Nephron progenitor cell (in vitro differentiated cells): ENCODE results near the gene ZNF575.
"Not testable (repeated sequence)": the region's sequence is repeated elsewhere in the genome, so short reads cannot be mapped to it uniquely, and the experiment has no call there.

Source experiments
- DNase-seq: peaks from one replicate; pipeline ENCODE4 v3.0.0; 2021
- H3K27ac Mint-ChIP-seq: 2 replicates; pipeline ENCODE4 v1.8.0; 2021; ENCODE audit warnings: mild to moderate bottlenecking, moderate library complexity, mixed read lengths
- H3K27me3 Mint-ChIP-seq: 2 replicates; pipeline ENCODE4 v1.8.0; 2021; ENCODE audit warnings: mild to moderate bottlenecking, low read depth, mixed read lengths; ENCODE audit not compliant: poor library complexity
- H3K36me3 Mint-ChIP-seq: 2 replicates; pipeline ENCODE4 v1.8.0; 2021; ENCODE audit warnings: low read depth, mixed read lengths
- H3K4me1 Mint-ChIP-seq: 2 replicates; pipeline ENCODE4 v1.8.0; 2021; ENCODE audit warnings: mixed read lengths
- H3K4me3 Mint-ChIP-seq: 2 replicates; pipeline ENCODE4 v1.8.0; 2021; ENCODE audit warnings: mild to moderate bottlenecking, moderate library complexity, mixed read lengths
- H3K9me3 Mint-ChIP-seq: 2 replicates; pipeline ENCODE4 v1.8.0; 2021; ENCODE audit warnings: mild to moderate bottlenecking, moderate library complexity, mixed read lengths
- CTCF ChIP-seq: fragments of 200-600 bp; sonication (generic); IDR thresholded peaks from 2 replicates; pipeline ENCODE4 v1.5.0; 2021; ENCODE audit warnings: antibody characterized with exemption

Gene ZNF575

GRCh38 chr19:43505941-43506340 is 27.0 kb upstream of the ZNF575 start:
- TF ChIP-seq CTCF, result no peak
- no peak overlapping the region for H3K27ac Mint-ChIP-seq
- DNase-seq, result no peak
- H3K9me3 Mint-ChIP-seq, result no peaks in the 10 kb centered on the region
- H3K27me3 Mint-ChIP-seq, result peaks cover 47% of the 10 kb centered on the region
- H3K4me3 Mint-ChIP-seq, result no peak overlapping the region
- peaks cover 32% of the 10 kb centered on the region for H3K36me3 Mint-ChIP-seq
- peaks cover 30% of the 10 kb centered on the region for H3K4me1 Mint-ChIP-seq

DNA sequence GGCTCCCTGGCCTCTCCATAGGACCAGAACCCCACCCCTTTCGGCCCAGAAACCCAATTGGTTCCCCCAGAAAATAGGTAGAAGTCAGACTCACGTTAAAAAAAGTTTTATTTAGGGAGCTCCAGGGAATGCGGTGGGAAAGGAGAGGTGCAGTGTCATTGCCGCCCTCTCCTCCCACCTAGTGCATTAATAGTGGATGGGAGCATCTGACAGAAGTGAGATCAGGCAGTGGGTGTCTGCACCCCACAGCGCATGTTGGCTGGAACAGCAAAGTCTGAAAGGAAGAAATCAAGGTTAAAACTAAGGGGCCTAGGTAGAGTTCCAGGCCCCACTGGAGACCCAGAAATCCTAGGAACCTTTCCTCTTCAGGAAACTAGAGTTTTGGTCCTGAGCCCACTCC is 26.4 kb upstream of the ZNF575 start:
- no peak for TF ChIP-seq CTCF
- Mint-ChIP-seq H3K4me1 (peaks cover 28% of the 10 kb centered on the region), H3K27me3 (peaks cover 40% of the 10 kb centered on the region), H3K9me3 (no peaks in the 10 kb centered on the region), H3K36me3 (peaks cover 37% of the 10 kb centered on the region), H3K27ac (no peak overlapping the region), H3K4me3 (no peak overlapping the region)
- DNase-seq, result no peak

DNA sequence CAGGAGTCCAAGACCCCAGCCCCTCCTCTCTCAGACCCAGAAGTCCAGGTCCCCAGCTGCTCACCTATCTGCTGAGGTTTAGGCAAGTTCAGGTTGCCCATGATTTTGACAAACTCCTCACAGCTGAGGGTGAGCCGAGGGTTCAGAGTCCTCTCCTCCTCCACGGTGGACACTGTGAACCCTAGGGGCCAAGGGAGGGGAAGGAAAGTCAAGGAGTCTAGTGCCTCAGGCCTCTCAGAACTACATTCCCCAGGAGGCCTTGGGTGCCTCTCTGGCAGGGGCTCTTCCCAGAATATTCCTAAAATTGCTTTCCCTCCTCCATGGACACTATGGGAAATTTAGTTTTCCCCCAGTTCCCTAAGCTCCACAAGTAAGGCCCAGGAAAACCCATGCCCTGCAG is 25.1 kb upstream of the ZNF575 start:
- no peak for DNase-seq
- Mint-ChIP-seq H3K27me3 (peaks cover 28% of the 10 kb centered on the region), H3K36me3 (peaks cover 48% of the 10 kb centered on the region), H3K9me3 (peaks cover 7% of the 10 kb centered on the region), H3K4me1 (peaks cover 19% of the 10 kb centered on the region), H3K27ac (peak overlapping the region; percentile 92), H3K4me3 (no peak overlapping the region)
- TF ChIP-seq CTCF, result no peak

- Mint-ChIP-seq H3K36me3 (peaks cover 58% of the 10 kb centered on the region), H3K9me3 (peaks cover 7% of the 10 kb centered on the region), H3K4me1 (no peaks in the 10 kb centered on the region), H3K4me3 (no peak overlapping the region), H3K27me3 (peaks cover 10% of the 10 kb centered on the region), H3K27ac (no peak overlapping the region)
- TF ChIP-seq CTCF, result no peak
- DNase-seq, result no peak
Measured at GRCh38 chr19:43510713-43511112, 22.3 kb upstream of the ZNF575 start.

DNA sequence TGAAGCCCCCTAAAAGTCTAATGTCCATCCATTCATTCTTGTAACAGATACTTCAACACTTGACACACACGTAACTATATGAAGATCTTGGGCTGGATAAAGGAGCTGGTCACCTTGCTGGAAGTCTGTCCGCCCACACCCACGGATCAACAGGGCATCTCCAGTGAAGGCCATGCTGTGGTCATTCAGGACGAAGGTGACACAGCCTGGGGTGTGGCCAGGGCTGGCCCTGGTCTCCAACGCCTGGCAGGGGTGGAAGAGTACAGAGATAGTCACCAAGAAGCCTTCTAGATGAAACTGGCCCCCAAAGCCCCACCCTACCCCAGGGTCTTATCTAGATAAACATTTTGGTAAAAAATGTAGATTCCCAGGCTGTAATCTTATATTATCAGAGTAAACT is 21.7 kb upstream of the ZNF575 start:
- Mint-ChIP-seq H3K27ac (no peak overlapping the region), H3K9me3 (peaks cover 7% of the 10 kb centered on the region), H3K27me3 (peaks cover 6% of the 10 kb centered on the region), H3K4me1 (no peaks in the 10 kb centered on the region), H3K36me3 (peaks cover 61% of the 10 kb centered on the region), H3K4me3 (no peak overlapping the region)
- no peak for DNase-seq
- no peak for TF ChIP-seq CTCF

GRCh38 chr19:43512399-43512798 is 20.6 kb upstream of the ZNF575 start:
- DNase-seq, H3K9me3 Mint-ChIP-seq, H3K4me3 Mint-ChIP-seq, H3K27me3 Mint-ChIP-seq, H3K27ac Mint-ChIP-seq, H3K4me1 Mint-ChIP-seq: not testable (repeated sequence)
- peaks cover 61% of the 10 kb centered on the region for H3K36me3 Mint-ChIP-seq
